ENCODE measurements around the gene AOPEP.

Gene AOPEP

DNA sequence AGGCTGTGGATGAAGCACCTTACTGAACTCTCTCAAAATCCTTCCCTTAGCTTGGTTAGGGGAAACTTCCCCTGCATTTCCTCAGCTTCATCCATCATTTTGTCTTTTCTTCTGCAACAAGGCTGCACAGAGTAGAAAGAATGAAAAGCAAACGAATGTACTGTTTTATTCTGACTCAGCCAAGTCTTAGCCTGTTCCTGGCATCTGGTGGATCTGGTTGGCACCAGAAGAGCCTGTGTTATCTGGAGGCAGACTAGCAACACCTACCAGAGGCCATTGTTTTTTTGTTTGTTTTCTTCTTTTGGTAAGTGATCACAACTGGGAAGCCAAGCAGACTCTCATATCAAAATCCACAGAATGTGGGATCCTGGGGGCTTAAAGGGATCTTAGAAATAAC, 390.3 kb downstream of the AOPEP start:
- no peak for TF ChIP-seq CTCF (IDR thresholded peaks at IDR 0.05; ENCODE audit: low read depth, low read length, missing control alignments)
- H3K36me3 ChIP-seq (replicated peaks) = no peaks in the 10 kb centered on the region
- H3K4me3 ChIP-seq (ENCODE audit: low read depth, low read length) = no peak overlapping the region
- no peak for DNase-seq
- H3K27ac ChIP-seq = no peak overlapping the region
- in situ Hi-C loops (cut with HindIII; ENCODE audit: low pct_ligation_motif_present, low sequenced_read_pairs) = no loop called here
- H3K27me3 ChIP-seq (replicated peaks) = no peaks in the 10 kb centered on the region

DNA sequence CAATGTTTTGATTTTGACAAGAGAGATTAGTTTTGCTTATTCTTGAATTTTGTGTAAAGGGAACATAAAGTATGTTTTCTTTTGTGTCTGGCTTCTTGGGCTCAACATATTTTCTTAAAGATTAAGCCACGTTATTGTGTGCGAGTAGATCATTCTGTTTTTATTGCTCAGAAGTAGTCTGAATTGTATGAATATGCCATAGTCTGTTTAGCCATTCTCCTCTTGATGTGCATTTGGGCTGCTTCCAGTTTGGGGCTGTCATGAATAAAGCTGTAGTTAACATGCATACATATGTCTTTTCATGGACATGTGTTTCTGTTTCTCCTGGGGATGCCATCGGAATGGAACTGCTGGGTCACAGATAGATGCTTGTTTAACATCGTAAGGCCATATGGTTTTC, 392.1 kb downstream of the AOPEP start:
- DNase-seq = peak; percentile 25
- in situ Hi-C loops (cut with HindIII; ENCODE audit: low pct_ligation_motif_present, low sequenced_read_pairs) = no loop called here
- TF ChIP-seq CTCF (IDR thresholded peaks at IDR 0.05; ENCODE audit: low read depth, low read length, missing control alignments) = no peak
- Histone ChIP-seq H3K27me3 (replicated peaks) (no peaks in the 10 kb centered on the region), H3K36me3 (replicated peaks) (no peaks in the 10 kb centered on the region), H3K4me3 (ENCODE audit: low read depth, low read length) (no peak overlapping the region), H3K27ac (peak overlapping the region; percentile 9)

DNA sequence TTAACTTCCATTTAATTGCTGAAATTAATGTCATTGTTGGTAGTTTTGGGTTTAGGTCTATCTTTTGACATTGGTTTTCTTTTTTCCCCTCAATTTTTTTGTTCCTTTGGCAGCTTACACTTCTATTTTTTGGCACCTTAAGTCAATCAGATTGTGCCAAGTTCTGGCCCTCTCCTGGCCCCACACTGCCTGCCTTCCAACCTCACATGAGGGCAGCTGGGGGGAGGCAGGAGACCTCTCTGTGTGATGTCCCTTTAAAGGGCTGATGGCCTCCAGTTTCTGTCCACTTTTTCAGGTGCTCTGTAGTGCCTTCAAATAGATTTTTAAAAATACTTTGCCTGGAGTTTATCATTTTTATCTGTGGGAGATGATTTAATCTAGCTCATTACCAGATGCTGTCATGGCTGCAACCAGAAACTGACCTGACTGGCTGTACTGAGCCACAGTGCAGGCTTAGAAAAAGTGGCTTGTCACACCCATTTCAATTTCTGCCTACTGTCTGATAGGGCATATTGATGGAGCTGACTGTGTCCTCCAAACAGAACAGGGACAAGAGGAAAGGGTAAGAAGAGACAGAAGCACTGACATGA, 394.4 kb downstream of the AOPEP start:
- H3K27me3 ChIP-seq (replicated peaks) = no peaks in the 10 kb centered on the region
- H3K36me3 ChIP-seq (replicated peaks) = no peaks in the 10 kb centered on the region
- no peak for DNase-seq
- no peak for TF ChIP-seq CTCF (IDR thresholded peaks at IDR 0.05; ENCODE audit: low read depth, low read length, missing control alignments)
- no peak overlapping the region for H3K4me3 ChIP-seq (ENCODE audit: low read depth, low read length)
- in situ Hi-C loops (cut with HindIII; ENCODE audit: low pct_ligation_motif_present, low sequenced_read_pairs) = no loop called here
- no peak overlapping the region for H3K27ac ChIP-seq

DNA sequence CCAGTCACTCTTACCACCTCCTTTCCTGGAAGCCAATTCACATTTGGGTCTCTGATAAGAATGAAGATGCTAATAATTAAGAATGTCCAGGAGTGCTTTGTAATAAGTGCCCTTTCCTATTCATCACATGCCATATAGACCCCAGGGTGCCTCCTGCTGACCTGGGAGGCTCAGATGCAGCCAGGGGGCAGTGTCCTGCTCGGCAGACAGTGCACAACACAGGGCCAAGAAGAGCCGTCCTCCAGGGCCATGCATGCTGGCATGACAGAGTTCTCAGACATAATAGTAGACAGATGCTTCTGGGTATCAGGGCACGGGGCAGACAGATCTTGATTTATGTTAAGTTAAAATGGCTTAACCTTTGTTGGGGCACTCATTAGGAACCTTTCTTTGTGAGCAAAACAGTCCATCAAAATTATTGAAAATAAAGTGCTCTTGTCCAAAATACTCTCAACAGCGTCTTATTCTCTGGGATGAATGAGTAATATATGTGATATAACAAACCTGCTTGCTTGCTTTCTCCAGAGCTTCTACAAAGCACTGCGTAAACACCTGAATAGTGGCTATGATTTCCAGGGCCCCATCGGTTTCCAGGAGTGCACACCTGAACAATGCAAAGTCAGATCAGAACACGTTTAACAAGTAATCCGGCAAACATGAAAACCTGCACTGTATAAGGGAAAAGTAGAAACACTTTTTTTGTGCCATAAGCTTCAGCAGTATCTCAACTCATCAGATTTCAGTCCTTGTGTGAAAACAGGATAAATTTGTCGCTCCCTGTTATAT, 398.3 kb downstream of the AOPEP start:
- peak; percentile 52 for TF ChIP-seq CTCF (IDR thresholded peaks at IDR 0.05; ENCODE audit: low read depth, low read length, missing control alignments)
- Histone ChIP-seq H3K27ac (no peak overlapping the region), H3K36me3 (replicated peaks) (no peaks in the 10 kb centered on the region), H3K27me3 (replicated peaks) (no peaks in the 10 kb centered on the region), H3K4me3 (ENCODE audit: low read depth, low read length) (no peak overlapping the region)
- no peak for DNase-seq
- in situ Hi-C loops (cut with HindIII; ENCODE audit: low pct_ligation_motif_present, low sequenced_read_pairs) = no loop called here

DNA sequence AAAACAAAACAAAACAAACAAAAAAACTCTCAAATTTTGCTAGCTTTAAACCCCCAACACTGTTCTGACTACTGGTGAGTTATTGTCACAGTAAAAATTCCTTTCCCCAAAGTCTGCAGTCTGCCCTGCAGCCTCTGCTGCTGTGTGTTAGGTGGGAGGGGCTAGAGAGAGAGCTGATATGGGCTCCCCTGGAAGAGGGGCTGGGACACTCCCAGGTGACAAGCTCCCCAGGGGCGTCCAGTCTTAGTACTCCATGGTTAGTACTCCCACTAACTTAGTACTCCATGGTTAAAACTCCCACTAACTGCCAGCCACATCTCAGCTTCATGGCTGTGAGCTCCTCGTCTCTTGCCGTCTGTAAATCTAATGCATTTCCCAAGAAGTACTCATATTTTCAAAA, 399.2 kb downstream of the AOPEP start:
- no peak overlapping the region for H3K27ac ChIP-seq
- no peaks in the 10 kb centered on the region for H3K36me3 ChIP-seq (replicated peaks)
- no peak for DNase-seq
- no peak for TF ChIP-seq CTCF (IDR thresholded peaks at IDR 0.05; ENCODE audit: low read depth, low read length, missing control alignments)
- in situ Hi-C loops (cut with HindIII; ENCODE audit: low pct_ligation_motif_present, low sequenced_read_pairs) = no loop called here
- H3K4me3 ChIP-seq (ENCODE audit: low read depth, low read length) = no peak overlapping the region
- no peaks in the 10 kb centered on the region for H3K27me3 ChIP-seq (replicated peaks)

Measured in brain microvascular endothelial cell (primary cell).